ENCODE measurements around the gene ZNF256.

DNA sequence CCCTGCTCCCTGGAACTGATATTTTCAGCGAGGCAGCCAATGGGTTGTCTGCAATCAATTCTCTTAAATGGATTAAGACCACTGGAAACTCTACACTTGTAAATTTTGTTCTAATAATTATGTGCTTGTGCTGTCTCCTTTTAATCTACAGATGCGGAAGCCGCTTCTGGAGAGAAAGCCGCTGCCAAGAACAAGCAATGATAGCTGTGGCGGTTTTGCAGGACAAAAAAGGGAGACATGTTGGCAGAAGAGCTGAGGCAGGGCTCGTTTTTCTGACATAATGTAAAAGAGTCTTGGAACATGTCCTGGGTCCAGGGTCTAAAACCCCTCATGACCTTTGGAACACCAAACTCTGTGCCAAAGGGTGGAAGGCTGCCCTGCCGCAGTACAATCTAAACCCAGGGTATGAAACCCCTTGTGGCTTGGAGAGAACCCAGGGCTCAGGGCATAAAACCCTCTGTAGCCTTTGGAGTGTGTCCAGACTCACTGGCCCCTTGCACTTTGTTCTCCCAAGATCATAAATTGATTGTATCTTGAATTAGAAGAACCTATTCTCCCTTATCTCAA is 43.8 kb downstream of the ZNF256 start:
- TF ChIP-seq, protein P1, sequence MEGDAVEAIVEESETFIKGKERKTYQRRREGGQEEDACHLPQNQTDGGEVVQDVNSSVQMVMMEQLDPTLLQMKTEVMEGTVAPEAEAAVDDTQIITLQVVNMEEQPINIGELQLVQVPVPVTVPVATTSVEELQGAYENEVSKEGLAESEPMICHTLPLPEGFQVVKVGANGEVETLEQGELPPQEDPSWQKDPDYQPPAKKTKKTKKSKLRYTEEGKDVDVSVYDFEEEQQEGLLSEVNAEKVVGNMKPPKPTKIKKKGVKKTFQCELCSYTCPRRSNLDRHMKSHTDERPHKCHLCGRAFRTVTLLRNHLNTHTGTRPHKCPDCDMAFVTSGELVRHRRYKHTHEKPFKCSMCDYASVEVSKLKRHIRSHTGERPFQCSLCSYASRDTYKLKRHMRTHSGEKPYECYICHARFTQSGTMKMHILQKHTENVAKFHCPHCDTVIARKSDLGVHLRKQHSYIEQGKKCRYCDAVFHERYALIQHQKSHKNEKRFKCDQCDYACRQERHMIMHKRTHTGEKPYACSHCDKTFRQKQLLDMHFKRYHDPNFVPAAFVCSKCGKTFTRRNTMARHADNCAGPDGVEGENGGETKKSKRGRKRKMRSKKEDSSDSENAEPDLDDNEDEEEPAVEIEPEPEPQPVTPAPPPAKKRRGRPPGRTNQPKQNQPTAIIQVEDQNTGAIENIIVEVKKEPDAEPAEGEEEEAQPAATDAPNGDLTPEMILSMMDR (IDR thresholded peaks at IDR 0.05): no peak
- TF ChIP-seq EZH2phosphoT487 (IDR thresholded peaks at IDR 0.05) (no peak), EZH2 (IDR thresholded peaks at IDR 0.05) (no peak)
